GM19099 (cell line): ENCODE results near the gene ZNF385B.

Source experiments
- POLR2A ChIP-seq: IDR thresholded peaks from 3 replicates; pipeline ENCODE4 v1.6.1; 2011; ENCODE audit warnings: low read depth; ENCODE audit not compliant: insufficient read length; ENCODE audit errors: extremely low read depth

Gene ZNF385B

DNA sequence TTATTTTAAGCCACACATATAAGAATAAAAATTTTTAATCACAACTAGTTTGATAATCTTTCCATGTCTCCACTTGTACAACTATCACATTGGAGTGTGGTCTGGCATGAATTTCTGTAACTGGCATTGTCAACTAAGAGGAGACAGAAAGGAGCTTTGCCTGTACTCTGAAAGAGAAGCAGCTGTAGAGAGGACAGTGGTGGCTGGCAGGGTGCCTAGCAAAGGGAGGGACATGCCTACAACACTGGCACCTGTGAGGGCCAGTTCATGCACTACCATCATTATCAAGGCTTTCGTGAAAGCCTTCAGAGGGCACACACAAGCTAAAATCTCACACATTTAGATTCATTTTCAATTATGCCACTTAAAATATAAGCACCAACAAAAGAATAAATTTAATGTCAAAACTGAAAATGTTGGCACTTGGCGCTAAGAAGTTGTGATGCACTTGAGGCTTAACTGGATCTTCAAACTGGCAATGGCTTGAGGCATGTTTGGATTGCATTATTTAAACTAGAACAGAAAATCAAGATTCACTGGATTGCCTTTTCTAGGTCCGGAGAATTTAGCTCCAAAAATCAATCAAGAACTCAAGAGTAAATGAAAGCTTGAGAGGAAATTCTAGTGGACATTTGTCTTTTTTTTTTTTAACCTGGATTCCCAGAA, 238.6 kb downstream of the ZNF385B start:
- no peak for TF ChIP-seq POLR2A

DNA sequence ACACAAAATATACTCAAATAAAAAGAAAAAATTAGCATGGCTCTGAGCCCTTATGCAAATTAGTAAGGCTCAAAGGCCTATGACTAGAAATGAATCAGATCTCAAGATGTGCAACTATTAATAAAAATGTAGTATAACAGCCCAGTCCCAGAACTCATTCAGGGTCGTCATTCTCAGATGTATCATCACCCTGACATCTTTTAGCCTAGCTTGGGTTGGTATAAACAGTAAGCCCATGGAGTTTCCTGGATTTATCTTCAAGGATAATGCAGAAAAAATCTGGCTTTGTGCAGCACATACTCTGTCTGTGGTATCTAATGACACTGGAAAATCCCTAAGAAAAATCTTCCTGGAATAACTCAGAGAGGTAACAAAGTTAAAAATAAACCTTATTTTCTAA, 239.3 kb downstream of the ZNF385B start:
- TF ChIP-seq POLR2A, result no peak

DNA sequence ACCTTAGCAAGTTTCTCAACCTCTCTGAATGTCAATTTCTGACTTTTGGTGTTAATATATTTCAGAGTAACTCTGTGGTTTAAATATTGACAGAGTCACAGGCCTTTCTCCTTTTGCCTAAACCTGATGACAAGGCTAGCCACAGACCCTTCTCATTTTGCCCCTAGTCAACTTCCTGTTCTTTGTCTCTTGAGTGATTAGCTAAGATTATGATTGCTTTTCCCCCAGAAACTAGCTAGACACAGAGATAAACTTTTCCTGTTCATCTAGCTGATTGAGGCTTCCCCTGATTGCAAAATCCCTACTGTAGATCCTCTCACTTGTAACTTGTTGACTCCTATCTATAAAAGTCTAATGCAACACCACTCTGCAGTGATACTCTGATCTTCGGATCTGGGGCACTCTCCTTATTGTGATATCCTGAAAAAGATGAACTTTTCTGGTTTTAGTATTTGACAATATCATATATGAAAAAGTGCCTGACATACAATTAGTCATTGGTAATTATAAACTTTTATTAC, 241.4 kb downstream of the ZNF385B start:
- no peak for TF ChIP-seq POLR2A

DNA sequence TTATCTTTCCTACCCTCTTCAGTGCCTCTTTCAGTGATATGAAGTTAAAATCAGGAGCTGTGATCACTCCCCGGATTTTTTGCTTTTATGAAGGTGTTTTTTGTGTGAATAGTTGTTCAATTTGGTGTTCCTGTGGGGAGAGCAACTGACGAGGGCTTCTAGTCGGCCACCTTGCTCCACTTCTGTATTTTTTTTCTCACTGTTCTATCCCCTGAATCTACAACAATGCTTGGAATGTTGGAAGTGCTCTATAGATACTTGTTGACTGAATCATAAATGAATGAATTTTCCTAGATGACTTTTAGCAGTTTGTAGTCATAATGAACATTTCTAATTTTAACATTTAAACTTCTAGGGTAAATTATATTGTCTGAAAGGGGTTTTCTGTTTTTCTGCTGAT, 247.3 kb downstream of the ZNF385B start:
- no peak for TF ChIP-seq POLR2A

DNA sequence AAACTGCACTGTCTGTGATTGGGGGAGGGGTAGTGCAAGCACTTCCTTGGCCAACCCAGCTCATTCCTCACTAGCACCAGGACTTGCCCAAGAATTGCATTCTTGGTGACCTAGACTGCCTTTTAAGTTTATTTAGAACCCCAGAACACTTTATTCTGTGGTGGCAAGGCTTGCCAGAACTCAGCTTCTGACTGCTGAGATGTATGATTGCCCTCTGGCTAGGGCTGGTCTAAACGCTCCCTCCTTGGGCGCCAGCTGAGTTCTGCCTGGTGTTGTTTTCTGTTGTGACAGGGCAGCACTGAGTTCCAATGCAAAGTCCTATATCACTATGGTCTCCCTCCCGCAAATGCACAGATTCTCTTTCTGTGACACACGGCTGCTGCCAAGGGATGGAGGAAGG, 247.7 kb downstream of the ZNF385B start:
- TF ChIP-seq POLR2A, result no peak

DNA sequence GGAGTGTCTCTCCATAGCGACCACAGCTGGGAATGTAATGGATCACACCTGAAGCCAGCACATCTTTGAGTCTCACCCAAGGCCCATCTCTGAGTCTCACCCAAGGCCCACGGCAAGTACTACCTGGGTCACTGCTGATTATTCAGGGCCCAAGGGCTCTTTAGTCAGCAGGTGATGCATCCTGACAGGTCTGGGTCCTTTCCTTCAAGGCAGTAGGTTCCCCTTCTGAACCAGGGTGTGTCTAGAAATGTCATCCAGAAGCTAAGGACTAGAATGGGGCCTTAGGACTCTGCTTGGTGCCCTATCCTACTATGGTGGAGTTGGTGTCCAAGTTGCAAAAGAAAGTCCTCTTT, 248.1 kb downstream of the ZNF385B start:
- TF ChIP-seq POLR2A, result no peak

DNA sequence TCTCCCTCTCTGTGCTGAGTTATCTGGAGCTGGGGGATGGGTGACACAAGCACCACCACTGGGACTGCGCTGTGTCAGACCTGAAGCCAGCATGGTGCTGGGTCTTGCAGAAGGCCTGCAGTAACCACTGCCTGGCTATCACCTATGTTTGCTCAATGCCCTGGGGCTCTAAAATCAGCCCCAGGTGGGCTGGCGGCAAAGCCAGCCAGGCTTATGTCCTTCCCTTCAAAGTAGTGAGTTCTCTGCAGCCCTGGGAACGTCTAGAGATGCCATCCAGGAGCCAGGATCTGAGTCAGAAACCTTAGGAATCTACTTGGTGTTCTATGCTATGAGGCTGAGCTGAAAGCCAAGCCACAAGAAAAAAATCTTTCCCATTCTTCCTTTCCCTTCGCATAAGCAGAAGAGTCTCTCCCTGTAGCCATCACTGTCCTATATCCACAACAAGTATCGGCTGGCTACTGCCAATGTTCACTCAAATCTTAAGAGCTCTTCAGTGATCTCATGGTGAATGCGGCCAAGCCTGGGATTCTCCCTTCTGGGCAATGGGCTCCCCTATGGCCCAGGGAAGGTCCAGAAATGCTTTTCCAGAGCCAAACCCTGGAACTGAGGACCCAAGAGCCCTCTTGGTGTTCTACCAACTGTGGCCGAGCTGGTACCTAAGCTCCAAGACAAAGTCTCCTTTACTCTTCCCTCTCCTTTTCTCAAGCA, 248.7 kb downstream of the ZNF385B start:
- no peak for TF ChIP-seq POLR2A

DNA sequence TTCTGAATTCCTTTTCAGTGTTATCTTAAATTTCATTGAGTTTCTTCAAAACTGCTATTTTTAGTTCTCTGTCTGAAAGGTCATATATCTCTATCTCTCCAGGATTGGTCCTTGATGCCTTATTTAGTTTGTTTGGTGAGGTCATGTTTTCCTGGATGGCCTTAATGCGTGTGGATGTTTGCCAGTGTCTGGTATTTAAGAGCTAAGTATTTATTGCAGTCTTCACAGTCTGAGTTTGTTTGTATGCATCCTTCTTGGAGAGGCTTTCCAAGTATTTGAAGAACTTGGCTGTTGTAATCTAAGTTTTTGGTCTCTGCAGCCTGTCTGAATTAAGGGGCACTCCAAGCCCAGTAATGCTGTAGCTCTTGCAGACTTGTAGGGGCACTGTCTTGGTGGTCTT, 249.3 kb downstream of the ZNF385B start:
- TF ChIP-seq POLR2A, result no peak

DNA sequence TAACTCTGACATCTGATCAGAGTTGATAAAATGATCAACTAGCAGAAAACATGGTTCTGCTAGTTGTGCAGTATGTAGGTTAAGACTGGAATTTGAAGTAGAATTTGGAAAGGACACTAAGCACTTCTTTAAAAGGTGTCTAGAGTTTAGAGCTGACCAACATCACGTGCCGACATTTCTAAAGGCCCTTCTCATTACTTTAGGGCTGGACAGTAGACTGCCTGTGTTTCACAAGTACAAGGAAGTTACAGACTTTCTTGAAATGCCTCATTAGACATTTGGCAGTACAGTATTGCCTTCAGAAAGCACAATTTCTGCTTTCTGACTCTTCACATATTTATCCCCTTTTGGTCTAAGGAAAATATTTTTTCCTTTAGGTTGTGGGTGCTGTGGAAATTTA, 255.3 kb downstream of the ZNF385B start:
- no peak for TF ChIP-seq POLR2A

DNA sequence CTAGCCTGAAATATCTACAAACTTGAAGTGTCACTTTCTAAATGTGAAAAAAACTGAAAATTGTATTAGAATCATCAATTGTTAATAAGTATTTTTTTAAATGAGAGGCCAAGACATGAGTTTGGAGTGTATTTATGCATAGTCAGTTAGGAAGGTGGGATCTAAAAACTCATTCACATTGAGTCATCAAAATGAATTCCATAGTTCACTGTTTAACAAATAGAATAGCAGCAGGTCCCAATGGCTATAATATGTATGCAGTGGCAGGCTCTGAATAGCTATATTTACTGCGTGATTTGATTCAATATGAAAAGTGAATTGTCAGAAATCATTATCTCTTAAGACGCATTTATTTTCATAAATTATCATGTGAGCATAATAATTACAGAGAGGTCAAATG, 256.1 kb downstream of the ZNF385B start:
- TF ChIP-seq POLR2A, result no peak

DNA sequence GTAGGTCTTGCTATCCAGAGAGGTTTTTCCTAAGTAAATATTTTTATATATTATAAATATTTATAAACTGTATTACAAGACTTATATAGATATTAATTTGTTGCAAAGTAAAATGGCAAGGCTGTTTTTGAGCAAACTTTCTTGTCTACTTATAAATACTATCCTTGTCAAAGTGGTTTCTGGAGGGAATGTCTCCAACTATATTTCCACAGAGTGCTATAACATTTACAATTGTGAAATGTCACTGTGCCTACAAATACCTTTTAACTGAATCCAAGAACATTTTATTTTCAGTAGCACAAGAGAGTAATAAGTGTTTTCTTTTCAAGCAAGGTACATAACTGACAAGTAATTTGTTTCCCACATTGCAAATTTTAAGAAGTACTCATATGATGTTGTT, 256.8 kb downstream of the ZNF385B start:
- no peak for TF ChIP-seq POLR2A

DNA sequence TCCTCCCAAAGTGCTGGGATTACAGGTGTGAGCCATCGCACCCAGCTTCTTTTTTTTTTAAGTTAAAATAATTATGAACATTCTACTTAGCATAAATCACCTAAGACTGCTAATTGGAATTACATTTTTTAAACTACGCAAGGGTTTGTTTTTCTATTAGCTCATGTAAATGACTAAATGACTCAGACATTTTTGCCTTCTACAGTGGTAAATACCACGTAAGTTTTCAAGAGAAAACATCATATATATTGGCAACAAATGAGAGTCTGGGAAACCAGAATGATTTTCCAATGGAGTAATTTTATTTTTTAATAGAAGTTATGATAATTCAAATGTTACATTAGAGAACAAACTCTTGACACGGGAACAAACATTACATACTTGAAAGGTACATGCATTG, 259.0 kb downstream of the ZNF385B start:
- TF ChIP-seq POLR2A, result no peak

DNA sequence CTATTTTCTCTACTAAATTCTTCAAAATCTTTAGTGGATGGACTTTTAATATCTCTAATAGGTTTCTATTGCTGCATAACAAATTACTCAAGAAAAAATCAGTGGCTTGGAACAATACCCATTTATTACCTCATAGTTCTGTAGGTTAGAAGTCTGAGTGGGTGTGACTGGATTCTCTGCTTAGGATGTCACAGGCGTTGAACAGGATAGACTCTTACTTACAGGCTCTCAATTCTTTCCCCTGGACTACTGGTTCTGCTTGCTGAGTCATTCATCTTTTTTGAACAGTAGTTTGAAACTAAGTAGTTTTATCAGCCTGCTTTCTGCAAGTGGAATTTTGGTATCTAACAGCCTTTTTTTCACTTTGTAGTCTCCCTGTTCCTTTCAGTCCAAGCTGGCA, 265.4 kb downstream of the ZNF385B start:
- no peak for TF ChIP-seq POLR2A

DNA sequence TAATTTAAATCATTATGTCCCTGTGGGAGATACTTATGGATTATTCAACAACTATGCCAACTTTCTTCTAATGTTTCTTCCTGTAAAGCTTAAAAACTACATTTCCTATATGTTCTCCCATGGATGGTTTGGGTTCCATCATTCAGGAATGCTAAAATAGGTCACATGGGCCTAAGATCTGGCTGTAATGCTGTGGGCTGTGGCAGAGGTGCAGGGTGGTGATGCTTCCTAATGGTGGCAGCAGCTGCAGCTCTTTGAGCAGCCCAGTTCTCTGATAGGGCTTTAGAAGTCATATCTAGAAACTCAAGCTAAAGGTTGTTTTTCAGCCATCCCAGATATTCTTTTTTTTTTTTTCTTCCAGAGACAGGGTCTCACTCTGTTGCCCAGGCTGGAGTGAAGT, 266.1 kb downstream of the ZNF385B start:
- no peak for TF ChIP-seq POLR2A

DNA sequence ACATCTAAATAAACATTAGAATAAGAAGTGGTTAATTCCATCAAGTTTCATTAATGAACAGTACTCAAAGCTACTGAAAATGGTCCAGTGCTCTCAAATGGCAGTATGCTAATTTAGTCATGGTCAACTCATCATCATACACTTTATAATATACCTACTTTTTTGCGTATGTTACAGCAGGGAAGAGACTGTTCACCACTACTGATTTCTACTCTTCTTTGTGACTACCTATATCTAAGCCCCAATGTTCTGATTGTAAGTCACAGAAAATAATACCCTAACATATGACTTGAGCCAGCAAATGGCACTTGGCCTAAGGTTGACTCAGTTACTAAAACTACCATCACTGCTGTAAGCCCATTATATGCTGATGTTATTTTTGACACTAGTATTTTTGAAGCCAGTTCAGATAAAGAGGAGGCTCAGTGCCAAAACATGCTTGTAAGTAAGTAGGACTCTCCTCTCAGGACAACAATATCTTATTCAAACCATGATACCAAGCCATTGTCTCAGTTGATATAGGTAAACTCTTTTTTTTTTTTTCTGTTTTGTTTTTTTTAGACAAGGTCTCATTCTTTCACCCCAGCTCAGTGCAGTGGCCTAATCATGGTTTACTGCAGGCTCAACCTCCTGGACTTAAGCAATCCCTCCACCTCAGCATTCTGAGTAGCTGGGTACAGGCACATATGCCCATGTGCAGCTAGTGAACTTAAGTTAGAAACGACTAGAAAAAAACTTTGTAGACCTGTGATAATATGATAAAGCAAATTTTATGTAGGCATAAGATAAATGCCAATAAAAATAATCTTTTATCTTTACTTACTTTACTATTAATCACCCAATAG, 266.9 kb downstream of the ZNF385B start:
- no peak for TF ChIP-seq POLR2A

DNA sequence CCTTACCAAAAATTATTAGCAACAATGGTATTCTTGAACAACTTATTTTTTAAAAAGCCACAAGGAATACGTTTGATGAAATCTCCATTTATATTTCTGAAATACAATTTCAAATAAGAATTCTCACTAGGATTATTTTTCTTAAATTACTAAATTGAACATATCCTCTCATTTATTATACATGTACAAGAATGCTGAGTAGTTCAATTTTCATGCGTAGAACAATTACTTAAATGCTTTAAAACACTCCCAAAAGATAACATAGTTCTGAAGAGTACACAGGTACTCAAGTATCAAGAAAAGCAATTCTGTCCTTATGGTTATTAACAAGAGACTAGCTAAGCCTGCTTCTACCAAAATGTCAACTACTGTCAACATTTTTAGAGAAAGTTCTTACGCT, 268.1 kb downstream of the ZNF385B start:
- TF ChIP-seq POLR2A, result no peak
